Prostate gland (tissue), 2 donors: Measurements from ENCODE around the gene CXCR3. TPM values are rescaled to one million over a fixed set of nuclear protein-coding genes. Genes with fewer than 3 reads are reported as not detected.
"Not testable (repeated sequence)": the region's sequence is repeated elsewhere in the genome, so short reads cannot be mapped to it uniquely, and the experiment has no call there.

Experiments
- DNase-seq: peaks from one replicate; pipeline ENCODE4 v3.0.0-alpha.2; 2019; ENCODE audit warnings: low spot score
- H3K27ac ChIP-seq, 2 donors: fragments of 200-600 bp; sonication (generic); 2 replicates each; pipeline ENCODE4 v1.5.1; 2017 to 2019
- H3K27me3 ChIP-seq: fragments of 200-600 bp; sonication (generic); replicated peaks from 2 replicates; pipeline ENCODE4 v1.5.1; 2019; ENCODE audit not compliant: insufficient read depth
- H3K36me3 ChIP-seq, 2 donors: fragments of 200-600 bp; sonication (generic); 1 replicate in 1 of 2; 2 replicates in 1 of 2; pipeline versions ENCODE4 v1.5.1 to v1.8.1; 2017 to 2019
- H3K4me1 ChIP-seq: fragments of 200-600 bp; sonication (generic); replicated peaks from 2 replicates; pipeline ENCODE4 v1.5.1; 2019
- H3K4me3 ChIP-seq, 2 donors: fragments of 200-600 bp; sonication (generic); 2 replicates each; pipeline ENCODE4 v1.5.1; 2017 to 2019
- H3K9me3 ChIP-seq: fragments of 200-600 bp; sonication (generic); 2 replicates; pipeline ENCODE4 v1.5.1; 2017
- POLR2A ChIP-seq: fragments of 450-650 bp; IDR thresholded peaks from one replicate; pipeline ENCODE4 v1.6.1; 2016; ENCODE audit warnings: antibody characterized with exemption, mild to moderate bottlenecking
- POLR2AphosphoS5 ChIP-seq: sonication (generic); formaldehyde crosslinking; IDR thresholded peaks from one replicate; pipeline ENCODE4 v1.6.1; 2017; ENCODE audit warnings: antibody characterized with exemption
- WGBS: methylation state at CpG from one replicate; pipeline ENCODE4 v1.1.5; 2018; 5-methylcytosine and 5-hydroxymethylcytosine counted together
- intact Hi-C: fragments of 100-400 bp; cut with DNase I; formaldehyde crosslinking; loops from one replicate; pipeline ENCODE4 v1.14.2; 2022
- total RNA-seq, 2 donors: library from RNA; depleted of rRNA; stranded (reverse); fragments of >200 nt; gene quantifications; one replicate each; pipeline ENCODE4 v1.1.0, GENCODE V29; 2016
- TF ChIP-seq, protein P1 (sequence below), 4 experiments: fragments of 200-600 bp in 2 of 4; fragments of 450-650 bp in 2 of 4; sonication (generic) in 2 of 4; IDR thresholded peaks; 1 replicate in 3 of 4; 2 replicates in 1 of 4; pipeline ENCODE4 v1.5.1; 2016 to 2019; ENCODE audit warnings: antibody characterized with exemption in 4 of 4, mild to moderate bottlenecking in 2 of 4, moderate library complexity in 2 of 4

The CXCR3 gene
- total RNA-seq, 2 donors from 2014 or later = 1.1 TPM; not detected in 1

DNA sequence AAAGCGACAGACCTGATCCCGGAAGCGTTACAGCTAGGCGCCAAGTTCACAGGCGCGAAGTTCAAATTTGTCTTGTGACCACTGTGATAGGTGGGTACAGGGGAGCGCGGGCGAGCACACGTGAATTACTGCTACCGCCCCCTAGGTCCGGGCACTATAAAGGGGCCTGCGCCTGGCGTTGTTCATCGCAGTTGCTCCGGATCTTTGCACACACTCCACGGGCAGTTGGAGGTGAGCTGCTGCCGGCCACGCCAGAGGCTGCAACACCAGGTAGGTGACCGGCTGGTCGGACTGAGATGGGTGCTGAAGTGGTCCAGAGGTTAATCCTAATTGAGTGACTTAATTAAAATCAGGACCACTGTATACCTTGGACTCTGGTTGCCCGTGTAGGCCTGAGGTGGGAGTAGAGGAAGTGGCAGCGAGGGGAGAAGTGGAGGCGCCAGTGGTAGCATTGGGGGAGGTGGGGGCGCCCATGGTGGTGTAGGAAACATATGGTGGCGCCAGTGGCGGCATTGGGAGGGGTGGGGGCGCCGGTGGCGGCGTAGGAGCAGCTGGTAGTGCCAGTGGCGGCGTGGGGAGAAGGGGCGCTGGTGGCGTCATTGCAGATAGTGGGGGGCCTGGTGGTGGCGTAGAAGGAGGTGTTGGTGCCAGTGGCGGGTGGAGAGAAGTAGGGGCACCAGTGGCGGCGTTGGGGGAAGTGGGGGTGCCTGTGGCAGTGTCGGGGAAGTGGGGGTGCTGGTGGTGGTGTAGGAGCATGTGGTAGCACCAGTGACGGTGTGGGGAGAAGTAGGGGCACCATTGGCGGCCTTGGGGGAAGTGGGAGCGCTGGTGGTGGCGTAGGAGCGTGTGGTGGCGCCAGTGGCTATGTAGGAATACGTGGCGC is 39.8 kb downstream of the CXCR3 start, which contains the start of gene GCNA:
Gene GCNA (plus strand): TSS at position 185 of the 883 bp plus-strand sequence. CDS start 2,385 bp downstream, outside the sequence.
- intact Hi-C loops = no loop called here
- H3K4me1 ChIP-seq = no peaks in the 10 kb centered on the region
- H3K27ac ChIP-seq = no peak within 1 kb of the TSS
- no peaks in the 10 kb centered on the region for H3K36me3 ChIP-seq
- TF ChIP-seq POLR2A (no peak), POLR2AphosphoS5 (no peak)
- TF ChIP-seq, protein P1, sequence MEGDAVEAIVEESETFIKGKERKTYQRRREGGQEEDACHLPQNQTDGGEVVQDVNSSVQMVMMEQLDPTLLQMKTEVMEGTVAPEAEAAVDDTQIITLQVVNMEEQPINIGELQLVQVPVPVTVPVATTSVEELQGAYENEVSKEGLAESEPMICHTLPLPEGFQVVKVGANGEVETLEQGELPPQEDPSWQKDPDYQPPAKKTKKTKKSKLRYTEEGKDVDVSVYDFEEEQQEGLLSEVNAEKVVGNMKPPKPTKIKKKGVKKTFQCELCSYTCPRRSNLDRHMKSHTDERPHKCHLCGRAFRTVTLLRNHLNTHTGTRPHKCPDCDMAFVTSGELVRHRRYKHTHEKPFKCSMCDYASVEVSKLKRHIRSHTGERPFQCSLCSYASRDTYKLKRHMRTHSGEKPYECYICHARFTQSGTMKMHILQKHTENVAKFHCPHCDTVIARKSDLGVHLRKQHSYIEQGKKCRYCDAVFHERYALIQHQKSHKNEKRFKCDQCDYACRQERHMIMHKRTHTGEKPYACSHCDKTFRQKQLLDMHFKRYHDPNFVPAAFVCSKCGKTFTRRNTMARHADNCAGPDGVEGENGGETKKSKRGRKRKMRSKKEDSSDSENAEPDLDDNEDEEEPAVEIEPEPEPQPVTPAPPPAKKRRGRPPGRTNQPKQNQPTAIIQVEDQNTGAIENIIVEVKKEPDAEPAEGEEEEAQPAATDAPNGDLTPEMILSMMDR (IDR thresholded peaks at IDR 0.05) = no peak
- H3K4me3 ChIP-seq = no peak within 1 kb of the TSS
- 97% methylated on average over 37 of the region's 48 CpGs for WGBS
- H3K27me3 ChIP-seq = no peaks in the 10 kb centered on the region
- no peaks in the 10 kb centered on the region for H3K9me3 ChIP-seq
- no peak for DNase-seq

DNA sequence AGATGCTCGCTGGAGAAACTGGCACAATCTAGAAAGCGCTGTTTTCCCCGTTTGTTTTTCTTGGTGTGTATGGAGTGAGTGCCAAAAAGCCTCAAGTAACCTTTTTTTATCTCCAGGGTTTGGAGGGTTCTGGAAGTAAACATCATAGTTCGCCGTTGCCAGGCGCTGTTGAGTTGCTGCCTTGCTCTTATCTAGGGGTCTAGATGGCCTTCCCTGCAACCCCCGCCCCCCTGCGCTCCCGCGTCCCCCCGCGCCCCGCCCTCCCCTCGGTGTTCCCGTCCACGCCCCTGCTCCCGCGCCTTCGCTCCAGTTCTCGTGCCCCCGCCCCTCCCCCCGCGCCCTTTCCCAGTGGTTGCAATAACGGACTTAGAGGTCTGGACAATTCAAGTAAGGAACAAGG is 40.6 kb downstream of the CXCR3 start:
- no peak overlapping the region for H3K27ac ChIP-seq
- H3K4me3 ChIP-seq = no peak overlapping the region
- no peaks in the 10 kb centered on the region for H3K36me3 ChIP-seq
- WGBS = 94% methylated on average over 24 of the region's 24 CpGs
- H3K27me3 ChIP-seq = no peaks in the 10 kb centered on the region
- no peaks in the 10 kb centered on the region for H3K9me3 ChIP-seq
- H3K4me1 ChIP-seq = no peaks in the 10 kb centered on the region
- no peak for DNase-seq
- intact Hi-C loops = no loop called here
- TF ChIP-seq POLR2A (no peak), POLR2AphosphoS5 (no peak)
- TF ChIP-seq, protein P1 (IDR thresholded peaks at IDR 0.05) = no peak

DNA sequence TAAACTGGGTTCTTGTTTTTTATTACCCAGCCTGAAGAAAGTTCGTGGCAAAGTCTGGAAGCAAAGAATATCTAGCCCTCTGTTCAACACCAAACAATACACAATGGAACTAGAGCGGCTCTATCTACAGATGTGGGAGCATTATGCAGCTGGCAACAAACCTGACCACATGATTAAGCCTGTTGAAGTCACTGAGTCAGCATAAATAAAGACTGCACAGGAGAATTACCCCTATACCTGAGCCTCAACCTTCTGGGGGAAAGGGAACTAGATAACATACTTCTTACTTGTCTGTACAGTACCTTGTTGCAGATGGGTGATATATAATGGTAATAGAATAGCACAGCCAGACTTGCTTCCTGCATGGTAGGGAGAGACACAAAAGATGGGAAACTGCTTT is 44.7 kb downstream of the CXCR3 start:
- no peak for DNase-seq
- WGBS = 73% methylated on average over 2 of the region's 2 CpGs
- Histone ChIP-seq H3K27ac (no peak overlapping the region), H3K9me3 (no peaks in the 10 kb centered on the region), H3K4me1 (no peaks in the 10 kb centered on the region), H3K36me3 (no peaks in the 10 kb centered on the region), H3K27me3 (no peaks in the 10 kb centered on the region), H3K4me3 (no peak overlapping the region)
- intact Hi-C loops = no loop called here
- TF ChIP-seq POLR2AphosphoS5 (no peak), POLR2A (no peak)
- TF ChIP-seq, protein P1 (IDR thresholded peaks at IDR 0.05) = no peak

DNA sequence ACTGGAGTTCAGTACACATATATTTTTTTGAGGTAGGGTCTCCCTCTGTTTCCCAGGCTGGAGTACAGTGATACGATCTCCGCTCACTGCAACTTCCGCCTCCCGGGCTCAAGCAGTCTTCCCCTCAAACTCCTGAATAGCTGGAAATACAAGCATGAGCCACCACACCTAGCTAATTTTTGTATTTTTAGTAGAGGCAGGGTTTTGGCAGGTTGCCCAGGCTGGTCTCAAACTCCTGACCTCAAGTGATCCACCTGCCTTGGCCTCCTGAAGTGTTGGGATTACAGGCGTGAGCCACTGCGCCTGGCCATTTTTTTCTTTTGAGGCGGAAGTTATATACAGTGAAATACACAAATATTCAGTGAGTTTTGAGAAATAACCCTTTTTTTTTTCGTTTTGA is 46.9 kb downstream of the CXCR3 start:
- H3K27ac ChIP-seq, H3K4me1 ChIP-seq, H3K27me3 ChIP-seq, H3K9me3 ChIP-seq, DNase-seq, H3K36me3 ChIP-seq, intact Hi-C loops, H3K4me3 ChIP-seq: not testable (repeated sequence)
- 83% methylated on average over 8 of the region's 8 CpGs for WGBS

Other genes with a start within 250 kb of the CXCR3 start
- 100 to 1,000 TPM in 1 of 2 donors, 10 to 100 TPM in 1; 68.0 to 126 TPM for gene OGT, start 85.4 kb downstream of the CXCR3 start, total RNA-seq
- gene GCNA, start 40.1 kb downstream of the CXCR3 start, total RNA-seq = 10 to 100 TPM in 1 of 2 donors, 1 to 10 TPM in 1; 1.4 to 18.0 TPM
- gene CXorf49, start 99.8 kb upstream of the CXCR3 start, total RNA-seq = 1 to 10 TPM in 1 of 2 donors, not detected in 1; 5.1 TPM
- gene CXorf49B, start 144.8 kb upstream of the CXCR3 start, total RNA-seq = 1 to 10 TPM in 1 of 2 donors, not detected in 1; 5.1 TPM